H9 (cell line): Measurements from ENCODE around the gene FMNL3. TPM values are rescaled to one million over a fixed set of nuclear protein-coding genes. Genes with fewer than 3 reads are reported as not detected.
A peak's percentile ranks its signal among the peaks of the same experiment; 100 is the strongest.

Source experiments
- DNase-seq: peaks from one replicate; pipeline ENCODE4 v3.0.0-alpha.2; 2017
- H2AFZ ChIP-seq: one replicate; pipeline ENCODE4 v1.6.1; 2013; ENCODE audit warnings: mild to moderate bottlenecking, low read length, control low read depth, moderate library complexity
- H2AK5ac ChIP-seq: 2 replicates; pipeline ENCODE4 v1.6.1; 2013; ENCODE audit warnings: low read length, control low read depth, mixed read lengths; ENCODE audit not compliant: insufficient read length
- H2BK120ac ChIP-seq: one replicate; pipeline ENCODE4 v1.6.1; 2013; ENCODE audit warnings: low read depth, mild to moderate bottlenecking, low read length, control low read depth, inconsistent platforms; ENCODE audit not compliant: poor library complexity, severe bottlenecking
- H2BK12ac ChIP-seq: 2 replicates; pipeline ENCODE4 v1.6.1; 2013; ENCODE audit warnings: low read length, control low read depth, mixed read lengths, low read depth; ENCODE audit not compliant: insufficient read length
- H2BK15ac ChIP-seq: 2 replicates; pipeline ENCODE4 v1.6.1; 2013; ENCODE audit warnings: low read depth, low read length, control low read depth
- H2BK20ac ChIP-seq: one replicate; pipeline ENCODE4 v1.6.1; 2013; ENCODE audit warnings: low read depth, mild to moderate bottlenecking, low read length, control low read depth, inconsistent platforms; ENCODE audit not compliant: poor library complexity, severe bottlenecking
- H2BK5ac ChIP-seq: 2 replicates; pipeline ENCODE4 v1.6.1; 2013; ENCODE audit warnings: low read length, control low read depth, mixed read lengths; ENCODE audit not compliant: insufficient read length
- H3K14ac ChIP-seq: 2 replicates; pipeline ENCODE4 v1.6.1; 2013; ENCODE audit warnings: low read length, control low read depth; ENCODE audit not compliant: insufficient read depth
- H3K18ac ChIP-seq: 2 replicates; pipeline ENCODE4 v1.6.1; 2013; ENCODE audit warnings: low read depth, mild to moderate bottlenecking, mixed read lengths, low read length, control low read depth; ENCODE audit not compliant: insufficient read length
- H3K23ac ChIP-seq: 2 replicates; pipeline ENCODE4 v1.6.1; 2013; ENCODE audit warnings: low read length, control low read depth, mixed read lengths, low read depth; ENCODE audit not compliant: insufficient read length
- H3K23me2 ChIP-seq: 2 replicates; pipeline ENCODE4 v1.6.1; 2013; ENCODE audit warnings: low read depth, mild to moderate bottlenecking, mixed read lengths, low read length, control low read depth; ENCODE audit not compliant: insufficient read length, poor library complexity, severe bottlenecking
- H3K27ac ChIP-seq: 2 replicates; pipeline ENCODE4 v1.5.1; 2013; ENCODE audit warnings: low read length, control low read depth, mixed read lengths, low read depth; ENCODE audit not compliant: insufficient read length
- H3K27me3 ChIP-seq: 2 replicates; pipeline ENCODE4 v1.6.1; 2013; ENCODE audit warnings: low read length, control low read depth, inconsistent platforms; ENCODE audit not compliant: insufficient read depth
- H3K4ac ChIP-seq: 2 replicates; pipeline ENCODE4 v1.6.1; 2013; ENCODE audit warnings: low read depth, mild to moderate bottlenecking, control low read depth, inconsistent platforms, low read length, moderate library complexity
- H3K4me1 ChIP-seq: 2 replicates; pipeline ENCODE4 v1.6.1; 2013; ENCODE audit warnings: low read length, control low read depth, inconsistent platforms; ENCODE audit not compliant: insufficient read depth
- H3K4me2 ChIP-seq: 2 replicates; pipeline ENCODE4 v1.6.1; 2013; ENCODE audit warnings: low read length, control low read depth, mixed read lengths; ENCODE audit not compliant: insufficient read length, insufficient read depth
- H3K56ac ChIP-seq: 2 replicates; pipeline ENCODE4 v1.6.1; 2013; ENCODE audit warnings: low read depth, mild to moderate bottlenecking, mixed read lengths, low read length, control low read depth; ENCODE audit not compliant: insufficient read length
- H3K79me1 ChIP-seq: 2 replicates; pipeline ENCODE4 v1.6.1; 2013; ENCODE audit warnings: low read depth, mild to moderate bottlenecking, moderate library complexity, low read length, control low read depth, inconsistent platforms; ENCODE audit not compliant: insufficient read depth, poor library complexity, severe bottlenecking
- H3K79me2 ChIP-seq: 2 replicates; pipeline ENCODE4 v1.6.1; 2013; ENCODE audit warnings: low read length, control low read depth, inconsistent platforms; ENCODE audit not compliant: insufficient read depth
- H3K9ac ChIP-seq: 2 replicates; pipeline ENCODE4 v1.6.1; 2013; ENCODE audit warnings: low read length, control low read depth, mixed read lengths; ENCODE audit not compliant: insufficient read length; ENCODE audit errors: extremely low read depth
- H3K9me3 ChIP-seq: one replicate; pipeline ENCODE4 v1.6.1; 2013; ENCODE audit warnings: low read depth, low read length, inconsistent platforms; ENCODE audit not compliant: control insufficient read depth
- H3T11ph ChIP-seq: one replicate; pipeline ENCODE4 v1.6.1; 2013; ENCODE audit warnings: mild to moderate bottlenecking, low read length, control low read depth, inconsistent platforms
- H4K20me1 ChIP-seq: one replicate; pipeline ENCODE4 v1.6.1; 2013; ENCODE audit not compliant: control insufficient read depth, insufficient read length, insufficient read depth
- H4K5ac ChIP-seq: 2 replicates; pipeline ENCODE4 v1.6.1; 2013; ENCODE audit warnings: low read depth, mild to moderate bottlenecking, mixed read lengths, low read length, control low read depth; ENCODE audit not compliant: insufficient read length
- H4K8ac ChIP-seq: replicated peaks from 2 replicates; pipeline ENCODE4 v1.6.1; 2013; ENCODE audit warnings: low read length, control low read depth, mixed read lengths, low read depth; ENCODE audit not compliant: insufficient read length
- H4K91ac ChIP-seq: 2 replicates; pipeline ENCODE4 v1.6.1; 2013; ENCODE audit warnings: low read depth, mild to moderate bottlenecking, moderate library complexity, mixed read lengths, low read length, control low read depth; ENCODE audit not compliant: insufficient read length
- H3K27ac Mint-ChIP-seq, 3 experiments: 2 replicates in 2 of 3; 3 replicates in 1 of 3; pipeline ENCODE4 v1.8.0; 2020 to 2021; ENCODE audit warnings: mixed read lengths in 3 of 3, mild to moderate bottlenecking in 1 of 3, moderate library complexity in 1 of 3
- H3K27me3 Mint-ChIP-seq: 2 replicates; pipeline ENCODE4 v1.8.0; 2021; ENCODE audit warnings: low read depth, mild to moderate bottlenecking, moderate library complexity, mixed read lengths
- H3K36me3 Mint-ChIP-seq, 3 experiments: 2 replicates in 2 of 3; 3 replicates in 1 of 3; pipeline ENCODE4 v1.8.0; 2020 to 2021; ENCODE audit warnings: low read depth in 3 of 3, mixed read lengths in 3 of 3; ENCODE audit not compliant: insufficient read depth in 1 of 3
- H3K4me1 Mint-ChIP-seq, 2 experiments: 2 replicates each; pipeline ENCODE4 v1.8.0; 2020; ENCODE audit warnings: mixed read lengths in 2 of 2
- H3K4me3 Mint-ChIP-seq, 2 experiments: 2 replicates in 1 of 2; 3 replicates in 1 of 2; pipeline ENCODE4 v1.8.0; 2020 to 2021; ENCODE audit warnings: mild to moderate bottlenecking in 2 of 2, mixed read lengths in 2 of 2, moderate library complexity in 1 of 2
- H3K9me3 Mint-ChIP-seq, 2 experiments: 2 replicates in 1 of 2; 3 replicates in 1 of 2; pipeline ENCODE4 v1.8.0; 2020; ENCODE audit warnings: mild to moderate bottlenecking in 2 of 2, mixed read lengths in 2 of 2, moderate library complexity in 1 of 2
- WGBS: extraction: QIAGEN DNeasy Blood & Tissue Kit; methylation state at CpG from one replicate; pipeline ENCODE4 v1.1.7; 2013; ENCODE audit warnings: missing lambda C conversion rate, low lambda C conversion rate, mixed read lengths; ENCODE audit not compliant: insufficient read length; ENCODE audit errors: extremely low coverage; 5-methylcytosine and 5-hydroxymethylcytosine counted together
- total RNA-seq: library from RNA; stranded (reverse); gene quantifications from 2 replicates; pipeline ENCODE4 v1.2.1, GENCODE V29; 2021
- TF ChIP-seq, protein P1 (sequence below): fragments of 200-600 bp; sonication (generic); conservative IDR thresholded peaks from 3 replicates; pipeline ENCODE4 v1.8.0; 2021; ENCODE audit warnings: antibody characterized with exemption, mild to moderate bottlenecking

FMNL3 gene
- total RNA-seq, 1 experiment from 2014 or later: 22.8 TPM

DNA sequence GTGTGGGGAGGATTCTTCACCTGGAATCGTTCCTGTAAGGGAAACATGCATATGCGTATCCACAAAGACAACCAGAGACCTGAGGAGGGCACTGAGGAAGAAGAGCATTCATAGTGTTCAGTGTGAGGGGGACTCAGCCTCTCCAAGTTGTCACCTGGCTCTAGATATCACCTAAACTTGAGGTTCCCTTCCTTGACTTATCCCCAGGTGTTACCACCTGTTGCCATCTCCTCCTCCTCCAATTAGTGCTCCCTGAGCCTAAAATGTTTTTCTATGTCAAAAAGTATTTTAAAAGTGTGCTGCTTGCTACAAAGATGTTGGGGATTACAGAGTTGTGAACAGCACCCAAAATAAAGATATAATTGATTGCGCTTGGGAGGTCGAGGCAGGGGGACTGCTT lies 41.0 kb downstream of the FMNL3 start:
- H2BK20ac ChIP-seq: no peak overlapping the region
- DNase-seq: no peak
- no peak overlapping the region for H3K9ac ChIP-seq
- peaks cover 10 to 22% of the 10 kb centered on the region in 2 experiments for H3K4me1 Mint-ChIP-seq
- H3T11ph ChIP-seq: no peak overlapping the region
- no peak overlapping the region for H2BK12ac ChIP-seq
- H3K18ac ChIP-seq: no peak overlapping the region
- no peak overlapping the region for H3K27ac ChIP-seq
- no peak overlapping the region for H2BK5ac ChIP-seq
- H2BK120ac ChIP-seq: no peak overlapping the region
- H3K27ac Mint-ChIP-seq: peak overlapping the region in 1 of 3 experiments; percentile 76; a peak in 2 of 7 replicates
- H3K4me1 ChIP-seq: peaks cover 6% of the 10 kb centered on the region; the same call in 1 of the 2 replicates
- H3K4ac ChIP-seq: no peak overlapping the region
- TF ChIP-seq, protein P1, sequence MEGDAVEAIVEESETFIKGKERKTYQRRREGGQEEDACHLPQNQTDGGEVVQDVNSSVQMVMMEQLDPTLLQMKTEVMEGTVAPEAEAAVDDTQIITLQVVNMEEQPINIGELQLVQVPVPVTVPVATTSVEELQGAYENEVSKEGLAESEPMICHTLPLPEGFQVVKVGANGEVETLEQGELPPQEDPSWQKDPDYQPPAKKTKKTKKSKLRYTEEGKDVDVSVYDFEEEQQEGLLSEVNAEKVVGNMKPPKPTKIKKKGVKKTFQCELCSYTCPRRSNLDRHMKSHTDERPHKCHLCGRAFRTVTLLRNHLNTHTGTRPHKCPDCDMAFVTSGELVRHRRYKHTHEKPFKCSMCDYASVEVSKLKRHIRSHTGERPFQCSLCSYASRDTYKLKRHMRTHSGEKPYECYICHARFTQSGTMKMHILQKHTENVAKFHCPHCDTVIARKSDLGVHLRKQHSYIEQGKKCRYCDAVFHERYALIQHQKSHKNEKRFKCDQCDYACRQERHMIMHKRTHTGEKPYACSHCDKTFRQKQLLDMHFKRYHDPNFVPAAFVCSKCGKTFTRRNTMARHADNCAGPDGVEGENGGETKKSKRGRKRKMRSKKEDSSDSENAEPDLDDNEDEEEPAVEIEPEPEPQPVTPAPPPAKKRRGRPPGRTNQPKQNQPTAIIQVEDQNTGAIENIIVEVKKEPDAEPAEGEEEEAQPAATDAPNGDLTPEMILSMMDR: no peak
- H4K20me1 ChIP-seq: no peaks in the 10 kb centered on the region
- no peaks in the 10 kb centered on the region for H3K79me1 ChIP-seq
- H3K4me3 Mint-ChIP-seq: no peak overlapping the region; a peak in 1 of 5 replicates
- H4K8ac ChIP-seq: no peak overlapping the region
- no peaks in the 10 kb centered on the region for H3K27me3 ChIP-seq
- WGBS: no CpG with 5 or more reads among the region's 4 CpGs
- no peak overlapping the region for H3K4me2 ChIP-seq
- no peak overlapping the region for H3K56ac ChIP-seq
- H2AFZ ChIP-seq: no peak overlapping the region
- no peak overlapping the region for H3K14ac ChIP-seq
- no peak overlapping the region for H2BK15ac ChIP-seq
- H3K9me3 ChIP-seq: no peaks in the 10 kb centered on the region
- peaks cover 8 to 17% (median 9%) of the 10 kb centered on the region in 3 experiments; a peak in 6 of 7 replicates for H3K36me3 Mint-ChIP-seq
- no peak overlapping the region for H4K5ac ChIP-seq
- H2AK5ac ChIP-seq: no peak overlapping the region
- no peaks in the 10 kb centered on the region for H3K23me2 ChIP-seq
- H3K9me3 Mint-ChIP-seq: no peaks in the 10 kb centered on the region
- no peak overlapping the region for H3K23ac ChIP-seq
- no peaks in the 10 kb centered on the region for H3K79me2 ChIP-seq
- no peaks in the 10 kb centered on the region for H3K27me3 Mint-ChIP-seq
- no peak overlapping the region for H4K91ac ChIP-seq
